Measurements from ENCODE around the gene CPED1. TPM values are rescaled to one million over a fixed set of nuclear protein-coding genes. Genes with fewer than 3 reads are reported as not detected.
"Not testable (repeated sequence)": the region's sequence is repeated elsewhere in the genome, so short reads cannot be mapped to it uniquely, and the experiment has no call there.

The CPED1 gene
- total RNA-seq, 2 experiments from 2014 or later, result not detected

GRCh38 chr7:121026159-121026558 lies 37.6 kb downstream of the CPED1 start:
- no peaks in the 10 kb centered on the region for H3K4me1 Mint-ChIP-seq (ENCODE audit: low read depth)
- H3K4me3 Mint-ChIP-seq, result no peak overlapping the region
- H3K27me3 Mint-ChIP-seq (ENCODE audit: low read depth), result peaks cover 7% of the 10 kb centered on the region
- no peak overlapping the region for H3K27ac Mint-ChIP-seq
- no peaks in the 10 kb centered on the region for H3K36me3 Mint-ChIP-seq (ENCODE audit: low read depth)
- no peak for DNase-seq
- peaks cover 2% of the 10 kb centered on the region for H3K9me3 Mint-ChIP-seq
- CTCF ChIA-PET, result interaction anchor here (0.7 kb wide), 1 partner anchor 19 kb away, joined by 4 read pairs; no protein-coding TSS in a partner anchor
- intact Hi-C loops (cut with micrococcal nuclease), result no loop called here

DNA sequence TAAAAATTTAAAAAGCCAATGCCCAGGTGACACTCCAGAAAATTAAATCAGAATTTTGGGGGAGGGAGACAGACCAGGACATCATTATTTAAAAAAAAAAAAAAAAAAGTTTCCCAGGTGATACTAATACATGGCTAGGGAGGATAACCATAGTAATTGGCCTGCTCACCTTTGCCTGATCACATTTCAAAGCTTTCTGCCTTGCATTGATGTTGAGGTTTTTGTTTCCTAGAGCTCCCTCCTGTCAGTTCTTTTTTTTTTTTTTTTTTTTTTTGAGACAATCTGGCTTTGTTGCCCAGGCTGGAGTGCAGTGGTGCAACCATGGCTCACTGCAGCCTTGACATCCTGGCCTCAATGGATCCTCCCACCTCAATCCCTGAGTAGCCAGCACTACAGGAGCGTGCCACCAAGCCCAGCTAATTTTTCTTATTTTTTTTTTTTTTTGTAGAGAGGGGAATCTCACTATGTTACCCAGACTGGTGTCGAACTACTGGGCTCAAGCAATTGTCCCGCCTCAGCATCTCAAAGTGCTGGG lies 38.1 kb downstream of the CPED1 start:
- Mint-ChIP-seq H3K36me3 (ENCODE audit: low read depth) (no peaks in the 10 kb centered on the region), H3K27me3 (ENCODE audit: low read depth) (peaks cover 7% of the 10 kb centered on the region), H3K27ac (no peak overlapping the region), H3K9me3 (peaks cover 2% of the 10 kb centered on the region), H3K4me3 (no peak overlapping the region), H3K4me1 (ENCODE audit: low read depth) (no peaks in the 10 kb centered on the region)
- intact Hi-C loops (cut with micrococcal nuclease), result no loop called here
- no peak for DNase-seq
- CTCF ChIA-PET, result interaction anchor here (0.6 to 1.4 kb wide), 3 partner anchors 18 to 64 kb away, joined by 4 read pairs; no protein-coding TSS in a partner anchor

DNA sequence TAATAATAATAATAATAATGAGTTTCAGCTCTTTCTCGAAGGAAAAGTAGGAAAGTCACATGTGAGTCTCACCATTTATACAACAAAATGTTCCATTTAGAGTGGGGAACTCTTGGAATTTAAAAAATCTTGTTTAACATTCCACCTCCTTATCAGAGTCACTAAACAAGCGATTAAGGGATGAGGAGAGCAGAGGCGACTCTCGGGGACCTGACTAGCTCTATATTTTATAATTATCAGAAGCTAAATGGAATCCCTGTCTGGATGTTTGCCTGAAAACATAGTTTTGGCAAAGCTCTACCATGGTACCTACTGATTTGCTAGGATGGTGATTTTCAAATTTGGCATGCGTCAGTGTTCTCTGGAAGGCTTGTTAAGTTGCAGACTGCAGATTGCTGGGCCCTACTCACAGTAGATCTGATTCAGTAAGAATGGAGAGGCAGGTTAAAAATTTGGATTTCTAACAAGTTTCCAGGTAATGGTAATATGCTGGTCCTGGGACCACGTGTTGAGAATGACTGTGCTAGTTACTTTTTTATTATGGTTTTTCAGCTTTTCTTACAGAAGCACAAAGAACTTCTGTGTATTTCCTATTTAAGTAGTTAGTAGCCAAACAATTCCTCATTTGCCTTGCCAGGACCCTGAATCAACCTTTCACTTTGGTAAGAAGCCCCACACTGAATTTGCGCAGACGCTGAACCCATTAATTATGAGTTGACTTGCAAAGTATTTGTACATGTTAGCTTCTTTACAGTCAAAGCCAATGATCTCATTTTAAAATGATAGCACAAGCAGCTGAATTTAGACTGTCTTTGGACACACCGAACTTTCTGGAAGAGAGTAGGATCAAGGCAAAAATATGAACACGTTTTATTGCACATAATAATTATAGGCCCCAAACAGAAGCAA lies 39.5 kb downstream of the CPED1 start:
- Mint-ChIP-seq H3K4me1 (ENCODE audit: low read depth) (no peaks in the 10 kb centered on the region), H3K27ac (no peak overlapping the region), H3K27me3 (ENCODE audit: low read depth) (peaks cover 7% of the 10 kb centered on the region), H3K4me3 (no peak overlapping the region), H3K9me3 (peaks cover 2% of the 10 kb centered on the region), H3K36me3 (ENCODE audit: low read depth) (no peaks in the 10 kb centered on the region)
- CTCF ChIA-PET, result interaction anchor here (0.9 to 1.4 kb wide), 2 partner anchors 37 to 41 kb away, joined by 3 to 4 read pairs; no protein-coding TSS in a partner anchor
- intact Hi-C loops (cut with micrococcal nuclease), result no loop called here
- DNase-seq, result no peak

DNA sequence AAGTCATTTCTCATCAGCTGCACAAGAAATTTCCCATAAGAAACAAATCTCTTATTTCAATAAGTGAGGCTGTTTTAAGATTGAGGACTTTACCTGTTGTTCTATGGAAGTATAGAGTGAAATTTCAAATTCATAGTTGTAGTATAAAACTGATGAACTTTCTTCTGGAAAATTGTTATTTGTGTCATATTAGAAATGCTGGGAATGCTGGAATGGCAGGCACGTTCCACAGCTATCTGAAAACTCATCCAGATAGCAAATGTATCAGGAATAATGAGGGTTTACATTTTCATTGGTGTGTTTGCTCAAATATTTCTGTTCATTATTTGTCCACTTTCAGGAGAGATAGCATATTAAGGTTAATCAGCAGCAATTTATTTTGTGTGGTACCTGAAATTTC lies 40.8 kb downstream of the CPED1 start:
- no peak for DNase-seq
- H3K4me3 Mint-ChIP-seq, result no peak overlapping the region
- peaks cover 7% of the 10 kb centered on the region for H3K27me3 Mint-ChIP-seq (ENCODE audit: low read depth)
- peaks cover 2% of the 10 kb centered on the region for H3K9me3 Mint-ChIP-seq
- intact Hi-C loops (cut with micrococcal nuclease), result no loop called here
- H3K36me3 Mint-ChIP-seq (ENCODE audit: low read depth), result no peaks in the 10 kb centered on the region
- CTCF ChIA-PET, result no interaction called here
- H3K27ac Mint-ChIP-seq, result no peak overlapping the region
- H3K4me1 Mint-ChIP-seq (ENCODE audit: low read depth), result no peaks in the 10 kb centered on the region

DNA sequence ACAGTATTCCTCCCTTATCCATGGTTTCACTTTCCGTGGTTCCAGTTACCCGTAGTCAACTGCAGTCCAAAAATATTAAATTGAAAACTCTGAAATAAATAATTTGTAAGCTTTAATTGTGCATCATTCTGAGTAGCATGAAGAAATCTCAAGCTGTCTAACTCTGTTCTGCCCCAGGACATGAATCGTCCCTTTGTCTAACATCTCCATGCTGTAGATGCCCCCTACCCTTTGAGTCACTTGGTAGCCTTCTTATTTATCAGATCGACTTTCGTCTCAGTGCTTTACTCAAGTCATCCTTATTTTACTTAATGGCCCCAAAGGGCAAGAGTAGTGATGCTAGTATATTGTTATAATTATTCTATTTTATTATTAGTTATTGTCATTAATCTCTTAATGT lies 41.8 kb downstream of the CPED1 start:
- Mint-ChIP-seq H3K27ac (no peak overlapping the region), H3K4me1 (ENCODE audit: low read depth) (no peaks in the 10 kb centered on the region), H3K4me3 (no peak overlapping the region), H3K9me3 (peaks cover 2% of the 10 kb centered on the region), H3K27me3 (ENCODE audit: low read depth) (peaks cover 7% of the 10 kb centered on the region), H3K36me3 (ENCODE audit: low read depth) (no peaks in the 10 kb centered on the region)
- CTCF ChIA-PET, result no interaction called here
- intact Hi-C loops (cut with micrococcal nuclease), result no loop called here
- no peak for DNase-seq

GRCh38 chr7:121032645-121033460 lies 44.3 kb downstream of the CPED1 start:
- no peak overlapping the region for H3K27ac Mint-ChIP-seq
- intact Hi-C loops (cut with micrococcal nuclease), result no loop called here

DNA sequence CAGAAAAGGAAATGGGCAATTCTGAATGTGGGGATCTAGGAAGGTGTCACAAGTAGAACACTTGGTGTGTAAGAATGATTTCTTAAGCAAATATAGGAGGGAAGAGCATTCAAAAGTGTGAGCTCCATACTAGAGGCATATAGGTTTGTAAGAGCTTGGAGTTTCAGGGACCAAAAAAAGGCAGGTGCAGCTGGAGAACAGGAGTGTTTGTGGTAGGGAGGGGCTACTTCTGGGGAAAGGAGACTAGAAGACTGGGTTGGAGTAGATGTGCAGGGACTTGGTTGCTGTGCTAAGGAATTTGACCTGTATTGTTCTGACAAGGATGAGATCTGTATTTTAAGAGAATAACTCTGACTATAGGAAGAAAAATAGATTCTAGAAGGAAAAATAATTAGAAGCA lies 46.4 kb downstream of the CPED1 start:
- no peaks in the 10 kb centered on the region for H3K36me3 Mint-ChIP-seq (ENCODE audit: low read depth)
- DNase-seq, result no peak
- CTCF ChIA-PET, result interaction anchor here (0.8 to 1.2 kb wide), 2 partner anchors 50 to 243 kb away, joined by 3 read pairs; no protein-coding TSS in a partner anchor
- H3K9me3 Mint-ChIP-seq, result no peaks in the 10 kb centered on the region
- H3K4me1 Mint-ChIP-seq (ENCODE audit: low read depth), result no peaks in the 10 kb centered on the region
- H3K27me3 Mint-ChIP-seq (ENCODE audit: low read depth), result no peaks in the 10 kb centered on the region
- H3K4me3 Mint-ChIP-seq, result no peak overlapping the region
- intact Hi-C loops (cut with micrococcal nuclease), result no loop called here
- H3K27ac Mint-ChIP-seq, result no peak overlapping the region

More at GRCh38 chr7:121032645-121033460, 44.3 kb downstream of the CPED1 start:
- Mint-ChIP-seq H3K36me3 (ENCODE audit: low read depth) (no peaks in the 10 kb centered on the region), H3K9me3 (no peaks in the 10 kb centered on the region), H3K4me1 (ENCODE audit: low read depth) (no peaks in the 10 kb centered on the region), H3K27me3 (ENCODE audit: low read depth) (no peaks in the 10 kb centered on the region), H3K4me3 (no peak overlapping the region)
- CTCF ChIA-PET, result no interaction called here
- no peak for DNase-seq

DNA sequence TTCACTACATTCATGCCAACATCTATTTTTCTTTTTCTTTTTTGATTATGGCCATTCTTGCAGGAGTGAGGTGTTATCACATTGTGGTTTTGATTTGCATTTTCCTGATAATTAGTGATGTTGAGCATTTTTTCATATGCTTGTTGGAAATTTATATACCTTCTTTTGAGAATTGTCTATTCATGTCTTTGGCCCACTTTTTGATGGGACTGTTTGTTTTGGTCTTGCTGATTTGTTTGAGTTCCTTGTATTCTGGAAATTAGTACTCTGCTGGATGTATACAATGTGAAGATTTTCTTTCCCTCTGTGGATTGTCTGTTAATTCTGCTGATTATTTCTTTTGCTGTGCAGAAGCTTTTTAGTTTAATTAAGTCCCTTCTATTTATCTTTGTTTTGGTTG lies 48.3 kb downstream of the CPED1 start:
- intact Hi-C loops (cut with micrococcal nuclease), result not testable (repeated sequence)

GRCh38 chr7:121037329-121037728 lies 48.8 kb downstream of the CPED1 start:
- H3K36me3 Mint-ChIP-seq (ENCODE audit: low read depth); H3K9me3 Mint-ChIP-seq; CTCF ChIA-PET; intact Hi-C loops (cut with micrococcal nuclease); H3K27ac Mint-ChIP-seq; H3K4me1 Mint-ChIP-seq (ENCODE audit: low read depth); H3K4me3 Mint-ChIP-seq; H3K27me3 Mint-ChIP-seq (ENCODE audit: low read depth); DNase-seq: not testable (repeated sequence)

More for the DNA sequence above, 48.3 kb downstream of the CPED1 start:
- CTCF ChIA-PET; DNase-seq; H3K9me3 Mint-ChIP-seq; H3K27ac Mint-ChIP-seq; H3K27me3 Mint-ChIP-seq (ENCODE audit: low read depth); H3K4me1 Mint-ChIP-seq (ENCODE audit: low read depth); H3K36me3 Mint-ChIP-seq (ENCODE audit: low read depth); H3K4me3 Mint-ChIP-seq: not testable (repeated sequence)

DNA sequence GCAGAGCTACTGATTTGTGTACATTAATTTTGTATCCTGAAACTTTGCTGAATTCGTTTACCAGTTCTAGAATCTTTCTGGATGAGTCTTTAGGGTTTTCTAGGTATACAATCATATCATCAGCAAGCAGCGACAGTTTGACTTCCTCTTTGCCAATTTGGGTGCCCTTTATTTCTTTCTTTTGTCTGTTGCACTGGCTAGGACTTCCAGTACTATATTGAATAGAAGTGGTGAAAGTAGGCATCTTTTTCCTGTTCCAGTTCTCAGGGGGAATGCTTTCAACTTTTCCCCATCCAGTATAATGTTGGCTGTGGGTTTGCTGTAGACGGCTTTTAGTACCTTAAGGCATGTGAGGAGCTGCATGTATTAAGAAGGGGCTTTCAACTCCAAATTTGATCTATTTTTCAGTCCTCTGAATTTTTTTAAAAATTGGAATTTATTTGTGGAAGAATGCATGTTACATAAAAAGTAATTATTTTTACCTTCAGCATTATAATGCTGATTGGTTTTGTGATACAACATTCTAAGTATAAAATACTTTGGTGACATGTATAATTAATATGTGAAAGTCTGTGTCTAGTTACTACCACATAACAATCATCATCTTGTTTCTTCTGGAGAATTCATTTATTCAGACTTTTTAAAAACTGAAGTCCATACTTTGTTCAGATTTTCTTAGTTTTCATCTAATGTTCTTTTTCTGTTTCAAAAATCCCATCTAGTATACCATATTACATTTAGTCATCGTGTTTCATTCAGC lies 49.6 kb downstream of the CPED1 start:
- CTCF ChIA-PET, result no interaction called here

GRCh38 chr7:121038717-121039509 lies 50.4 kb downstream of the CPED1 start:
- CTCF ChIA-PET, result no interaction called here
- H3K27ac Mint-ChIP-seq, result no peak overlapping the region
- no peaks in the 10 kb centered on the region for H3K36me3 Mint-ChIP-seq (ENCODE audit: low read depth)
- H3K4me3 Mint-ChIP-seq, result no peak overlapping the region
- no peak for DNase-seq
- H3K4me1 Mint-ChIP-seq (ENCODE audit: low read depth), result no peaks in the 10 kb centered on the region
- no peaks in the 10 kb centered on the region for H3K27me3 Mint-ChIP-seq (ENCODE audit: low read depth)
- no peaks in the 10 kb centered on the region for H3K9me3 Mint-ChIP-seq
- intact Hi-C loops (cut with micrococcal nuclease), result no loop called here

More for the DNA sequence above, 49.6 kb downstream of the CPED1 start:
- intact Hi-C loops (cut with micrococcal nuclease), result no loop called here
- Mint-ChIP-seq H3K9me3 (no peaks in the 10 kb centered on the region), H3K4me1 (ENCODE audit: low read depth) (no peaks in the 10 kb centered on the region), H3K36me3 (ENCODE audit: low read depth) (no peaks in the 10 kb centered on the region), H3K27ac (no peak overlapping the region), H3K27me3 (ENCODE audit: low read depth) (no peaks in the 10 kb centered on the region), H3K4me3 (no peak overlapping the region)
- DNase-seq, result no peak

All from activated naive CD4-positive, alpha-beta T cell treated with anti-CD3 and anti-CD28 coated beads for 36 hours (primary cell).